ENCODE results near the gene GLRX2.

Gene GLRX2

DNA sequence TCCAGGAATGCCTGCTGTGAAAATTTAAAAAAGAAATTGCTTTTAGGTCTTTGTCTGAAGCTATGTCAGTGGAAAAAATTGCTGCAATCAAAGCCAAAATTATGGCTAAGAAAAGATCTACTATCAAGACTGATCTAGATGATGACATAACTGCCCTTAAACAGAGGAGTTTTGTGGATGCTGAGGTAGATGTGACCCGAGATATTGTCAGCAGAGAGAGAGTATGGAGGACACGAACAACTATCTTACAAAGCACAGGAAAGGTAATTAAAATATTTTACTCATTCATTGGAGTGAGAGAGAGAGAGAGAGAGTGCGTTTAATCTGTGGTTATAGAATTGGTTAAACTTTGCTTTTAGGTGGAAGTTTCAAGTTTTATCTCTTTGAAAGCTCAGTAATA, 36.6 kb upstream of the GLRX2 start:
- H3K36me3 Mint-ChIP-seq (ENCODE audit: low read depth), result peaks cover 64% of the 10 kb centered on the region
- no peak overlapping the region for H3K4me3 Mint-ChIP-seq
- H3K27ac Mint-ChIP-seq, result no peak overlapping the region
- no peaks in the 10 kb centered on the region for H3K4me1 Mint-ChIP-seq
- no peaks in the 10 kb centered on the region for H3K27me3 Mint-ChIP-seq (ENCODE audit: low read depth)
- TF ChIP-seq, protein P1, sequence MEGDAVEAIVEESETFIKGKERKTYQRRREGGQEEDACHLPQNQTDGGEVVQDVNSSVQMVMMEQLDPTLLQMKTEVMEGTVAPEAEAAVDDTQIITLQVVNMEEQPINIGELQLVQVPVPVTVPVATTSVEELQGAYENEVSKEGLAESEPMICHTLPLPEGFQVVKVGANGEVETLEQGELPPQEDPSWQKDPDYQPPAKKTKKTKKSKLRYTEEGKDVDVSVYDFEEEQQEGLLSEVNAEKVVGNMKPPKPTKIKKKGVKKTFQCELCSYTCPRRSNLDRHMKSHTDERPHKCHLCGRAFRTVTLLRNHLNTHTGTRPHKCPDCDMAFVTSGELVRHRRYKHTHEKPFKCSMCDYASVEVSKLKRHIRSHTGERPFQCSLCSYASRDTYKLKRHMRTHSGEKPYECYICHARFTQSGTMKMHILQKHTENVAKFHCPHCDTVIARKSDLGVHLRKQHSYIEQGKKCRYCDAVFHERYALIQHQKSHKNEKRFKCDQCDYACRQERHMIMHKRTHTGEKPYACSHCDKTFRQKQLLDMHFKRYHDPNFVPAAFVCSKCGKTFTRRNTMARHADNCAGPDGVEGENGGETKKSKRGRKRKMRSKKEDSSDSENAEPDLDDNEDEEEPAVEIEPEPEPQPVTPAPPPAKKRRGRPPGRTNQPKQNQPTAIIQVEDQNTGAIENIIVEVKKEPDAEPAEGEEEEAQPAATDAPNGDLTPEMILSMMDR (IDR thresholded peaks at IDR 0.05; ENCODE audit: unreplicated experiment in 3 of 3), result no peak
- H3K9me3 Mint-ChIP-seq, result no peaks in the 10 kb centered on the region

DNA sequence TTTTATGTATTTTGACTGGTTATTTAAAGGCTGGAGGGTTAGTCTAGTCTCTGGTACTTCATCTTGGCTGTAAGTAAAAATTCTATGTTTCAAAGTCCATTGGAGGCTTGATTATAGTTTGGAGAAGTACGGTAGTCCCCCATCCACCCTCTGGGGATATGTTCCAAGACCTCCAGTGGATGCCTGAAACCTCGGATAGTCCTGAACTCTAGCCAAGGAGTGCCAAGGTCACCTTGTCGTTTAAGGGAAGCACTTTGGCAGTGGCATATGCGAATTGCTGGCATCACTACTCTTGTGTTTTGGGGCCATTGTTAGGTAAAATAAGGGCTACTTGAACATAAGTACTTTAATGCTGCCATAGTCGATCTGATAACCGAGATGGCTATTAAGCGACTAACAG, 35.0 kb upstream of the GLRX2 start:
- TF ChIP-seq, protein P1 (IDR thresholded peaks at IDR 0.05; ENCODE audit: unreplicated experiment in 3 of 3), result no peak
- Mint-ChIP-seq H3K9me3 (no peaks in the 10 kb centered on the region), H3K4me1 (no peaks in the 10 kb centered on the region), H3K36me3 (ENCODE audit: low read depth) (peaks cover 62% of the 10 kb centered on the region), H3K4me3 (no peak overlapping the region), H3K27ac (no peak overlapping the region), H3K27me3 (ENCODE audit: low read depth) (no peaks in the 10 kb centered on the region)

DNA sequence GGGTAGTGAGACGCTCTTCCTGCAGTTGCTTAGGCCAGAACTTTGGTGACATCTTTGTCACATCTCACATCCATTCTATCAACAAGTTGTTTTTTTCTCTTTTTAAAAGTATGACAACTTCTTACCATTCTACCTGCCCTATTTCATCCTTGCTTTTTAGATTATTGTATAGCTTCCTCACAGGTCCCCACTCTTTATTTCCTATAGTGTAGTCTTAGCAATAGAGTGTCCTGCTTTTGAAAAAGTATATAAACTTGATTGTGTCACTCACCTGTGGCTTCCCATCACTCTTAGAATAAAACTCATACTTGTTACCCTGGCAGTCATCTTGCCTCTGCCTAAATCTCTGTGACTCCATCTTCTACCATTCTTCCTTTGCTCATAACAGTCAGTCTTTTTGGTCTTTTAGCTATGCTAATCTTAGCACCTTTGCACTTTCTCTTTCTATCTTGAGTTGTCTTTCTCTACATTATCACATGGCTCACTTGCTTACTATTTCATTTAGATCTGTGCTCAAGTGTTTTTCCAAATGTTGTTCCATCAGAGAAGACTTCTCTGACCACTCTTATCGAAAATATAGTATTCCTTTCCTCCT, 26.1 kb upstream of the GLRX2 start:
- H3K4me3 Mint-ChIP-seq, result no peak overlapping the region
- no peaks in the 10 kb centered on the region for H3K4me1 Mint-ChIP-seq
- H3K27ac Mint-ChIP-seq, result no peak overlapping the region
- H3K27me3 Mint-ChIP-seq (ENCODE audit: low read depth), result no peaks in the 10 kb centered on the region
- TF ChIP-seq, protein P1 (IDR thresholded peaks at IDR 0.05; ENCODE audit: unreplicated experiment in 3 of 3), result no peak
- no peaks in the 10 kb centered on the region for H3K9me3 Mint-ChIP-seq
- H3K36me3 Mint-ChIP-seq (ENCODE audit: low read depth), result peaks cover 65% of the 10 kb centered on the region

DNA sequence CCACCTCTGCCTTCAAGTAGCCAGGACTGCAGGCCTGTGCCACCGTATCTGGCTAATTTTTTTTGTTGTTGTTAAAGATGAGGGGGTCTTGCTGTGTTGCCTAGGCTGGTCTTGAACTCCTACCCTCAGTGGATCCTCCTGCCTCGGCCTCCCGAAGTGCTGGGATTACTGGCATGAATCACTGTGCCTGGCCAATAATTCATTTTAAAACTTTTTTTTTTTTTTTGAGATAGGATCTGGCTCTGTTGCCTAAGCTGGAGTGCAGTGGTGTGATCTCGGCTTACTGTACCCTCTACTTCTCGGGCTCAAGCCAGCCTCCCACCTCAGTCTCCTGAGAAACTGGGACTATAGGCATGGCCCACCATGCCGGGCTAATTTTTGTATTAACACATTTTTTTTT, 20.2 kb upstream of the GLRX2 start:
- Mint-ChIP-seq H3K9me3 (no peaks in the 10 kb centered on the region), H3K36me3 (ENCODE audit: low read depth) (peaks cover 27% of the 10 kb centered on the region), H3K4me3 (peak overlapping the region in 1 of 3 experiments; percentile 20), H3K4me1 (peaks cover 20% of the 10 kb centered on the region), H3K27ac (no peak overlapping the region), H3K27me3 (ENCODE audit: low read depth) (no peaks in the 10 kb centered on the region)
- TF ChIP-seq, protein P1 (IDR thresholded peaks at IDR 0.05; ENCODE audit: unreplicated experiment in 3 of 3), result no peak

DNA sequence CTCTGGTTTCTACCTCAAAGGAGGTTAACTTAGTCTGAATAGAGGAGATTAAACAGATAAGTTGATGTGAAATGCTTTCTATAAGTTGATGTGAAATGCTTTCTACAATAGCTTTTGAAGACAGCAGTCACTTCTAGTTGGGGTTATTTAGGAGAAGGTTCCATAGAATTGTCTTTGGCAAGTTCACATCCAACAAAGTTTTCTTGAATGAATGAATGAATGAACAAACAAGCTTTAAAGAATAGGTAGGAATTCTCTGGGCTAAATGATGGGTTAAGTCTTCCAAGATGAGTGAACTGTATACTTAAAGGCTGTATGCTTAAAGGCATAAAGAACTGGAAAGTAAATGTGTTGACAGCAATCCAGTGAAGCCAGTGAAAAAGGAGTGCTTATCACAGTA, 18.5 kb upstream of the GLRX2 start:
- Mint-ChIP-seq H3K9me3 (no peaks in the 10 kb centered on the region), H3K4me3 (peak overlapping the region; percentile 96 to 97 (median 96)), H3K36me3 (ENCODE audit: low read depth) (peaks cover 23% of the 10 kb centered on the region), H3K27ac (peak overlapping the region in 2 of 3 experiments; percentile 35 to 43), H3K27me3 (ENCODE audit: low read depth) (no peaks in the 10 kb centered on the region), H3K4me1 (peaks cover 20% of the 10 kb centered on the region)
- TF ChIP-seq, protein P1 (IDR thresholded peaks at IDR 0.05; ENCODE audit: unreplicated experiment in 3 of 3), result no peak
